Naive B cell (primary cell): ENCODE measurements around the gene TCF7L2. TPM values are rescaled to one million over a fixed set of nuclear protein-coding genes. Genes with fewer than 3 reads are reported as not detected.

ENCODE experiments used
- ATAC-seq, 2 donors: fragments of 150-1000 bp; cut with Tn5 transposase; 2 replicates each; pipeline ENCODE4 v1.10.0; 2021; ENCODE audit warnings: low read depth in 2 of 2, mild to moderate bottlenecking in 2 of 2, moderate library complexity in 2 of 2
- DNase-seq: peaks from one replicate; pipeline ENCODE4 v3.0.0; 2022
- H3K27ac Mint-ChIP-seq, 6 donors: one replicate each; pipeline ENCODE4 v1.8.0; 2020 to 2022; ENCODE audit warnings: mild to moderate bottlenecking in 6 of 6, mixed read lengths in 6 of 6, moderate library complexity in 5 of 6, inconsistent platforms in 2 of 6
- H3K27me3 Mint-ChIP-seq, 3 donors: one replicate each; pipeline ENCODE4 v1.8.0; 2021 to 2022; ENCODE audit warnings: mixed read lengths in 3 of 3, mild to moderate bottlenecking in 1 of 3
- H3K36me3 Mint-ChIP-seq, 2 donors: one replicate each; pipeline ENCODE4 v1.8.0; 2020 to 2022; ENCODE audit warnings: mixed read lengths in 2 of 2, inconsistent platforms in 1 of 2, mild to moderate bottlenecking in 1 of 2
- H3K4me1 Mint-ChIP-seq, 3 donors: one replicate each; pipeline ENCODE4 v1.8.0; 2020 to 2022; ENCODE audit warnings: mixed read lengths in 3 of 3, inconsistent platforms in 1 of 3, mild to moderate bottlenecking in 1 of 3, moderate library complexity in 1 of 3
- H3K4me3 Mint-ChIP-seq, 8 donors: one replicate each; pipeline ENCODE4 v1.8.0; 2020 to 2022; ENCODE audit warnings: mild to moderate bottlenecking in 8 of 8, mixed read lengths in 8 of 8, moderate library complexity in 8 of 8, inconsistent platforms in 2 of 8
- H3K9me3 Mint-ChIP-seq, 7 donors: one replicate each; pipeline ENCODE4 v1.8.0; 2020 to 2022; ENCODE audit warnings: mixed read lengths in 7 of 7, mild to moderate bottlenecking in 5 of 7, inconsistent platforms in 2 of 7, moderate library complexity in 1 of 7
- polyA plus RNA-seq, 6 donors: library from polyadenylated mRNA; unstranded; fragments of 300-500 nt; fragmentation: Illumina TruSeq; gene quantifications; one replicate each; pipeline ENCODE4 v1.2.3, GENCODE V29; 2021; ENCODE audit warnings: low read depth in 6 of 6

Gene TCF7L2
- polyA plus RNA-seq, 6 donors from 2014 or later: 0.30 TPM; not detected in 5

DNA sequence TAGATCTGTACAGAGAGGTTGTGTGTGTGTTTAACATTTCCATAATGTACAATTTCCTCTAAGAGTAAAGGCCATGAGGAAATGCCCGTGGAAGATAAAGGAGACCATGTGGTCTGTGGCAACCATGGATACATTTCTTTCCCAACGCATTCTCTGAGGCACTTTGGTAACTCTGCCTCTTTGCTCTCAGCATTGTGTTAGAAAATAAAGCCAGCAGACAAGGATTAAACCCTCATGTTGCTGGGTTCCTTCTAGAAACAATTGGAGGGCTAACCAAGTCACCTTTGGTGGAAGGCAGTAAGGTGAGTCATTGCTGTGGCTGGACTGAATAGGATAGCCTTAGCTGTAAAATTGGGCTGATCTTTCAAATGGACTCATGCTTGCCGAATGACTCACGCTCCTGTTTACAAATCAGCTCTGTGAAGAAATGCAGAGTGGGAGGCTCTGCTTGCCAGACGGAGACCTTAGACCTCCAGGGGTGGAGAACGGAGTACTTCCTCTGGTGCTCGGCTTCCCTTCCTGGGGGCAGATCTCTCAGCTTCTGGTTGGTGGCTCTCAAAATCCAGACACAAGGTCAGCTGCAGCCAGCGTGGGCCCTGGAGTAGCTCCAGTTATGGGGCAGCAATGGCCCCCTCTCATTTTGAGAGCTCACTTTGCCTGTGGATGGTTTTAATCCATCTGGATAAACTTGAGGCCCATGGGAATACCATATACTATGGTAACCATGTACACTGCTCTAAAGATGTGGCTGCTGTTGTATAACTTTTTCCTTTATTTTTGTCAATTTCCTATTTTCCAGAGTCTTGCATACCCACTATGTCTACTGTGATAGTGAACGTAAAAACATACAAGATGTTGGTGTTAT, 137.3 kb downstream of the TCF7L2 start:
- no peak for ATAC-seq
- Mint-ChIP-seq H3K27ac (no peak overlapping the region), H3K36me3 (no peaks in the 10 kb centered on the region), H3K4me3 (no peak overlapping the region), H3K4me1 (no peaks in the 10 kb centered on the region), H3K27me3 (no peaks in the 10 kb centered on the region), H3K9me3 (peaks cover 0 to 11% (median under 1%) of the 10 kb centered on the region in 7 donors)
- DNase-seq: no peak

- Mint-ChIP-seq H3K27ac (peak overlapping the region in 1 of 6 donors; percentile 39), H3K36me3 (peaks cover 5% of the 10 kb centered on the region in 2 donors), H3K27me3 (no peaks in the 10 kb centered on the region), H3K4me1 (peaks cover 0 to 2% (median 0%) of the 10 kb centered on the region in 3 donors), H3K4me3 (no peak overlapping the region), H3K9me3 (peaks cover 0 to 17% (median 3%) of the 10 kb centered on the region in 7 donors)
- ATAC-seq (no peak), DNase-seq (no peak)
Measured at GRCh38 chr10:113088194-113088593, 138.1 kb downstream of the TCF7L2 start.

DNA sequence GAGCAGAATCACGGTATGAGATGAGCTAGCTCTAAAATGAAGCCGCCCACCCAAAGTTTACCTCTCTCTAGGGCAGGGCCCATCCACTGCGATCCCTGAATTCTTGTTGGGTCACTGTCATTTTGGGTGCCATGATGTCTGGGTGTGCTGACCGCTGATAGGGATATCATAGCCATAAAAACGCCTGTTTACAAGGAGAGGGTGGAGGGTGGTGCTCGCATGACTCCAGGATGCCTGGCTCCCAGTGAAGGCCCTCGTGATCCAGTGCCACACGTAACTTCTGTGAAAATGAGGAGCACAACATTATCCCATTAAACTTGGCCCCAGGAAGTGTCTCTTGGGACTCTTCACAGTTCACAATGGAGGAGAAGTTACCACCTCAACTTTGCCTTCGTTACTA, 139.5 kb downstream of the TCF7L2 start:
- Mint-ChIP-seq H3K9me3 (peaks cover 3 to 30% (median 13%) of the 10 kb centered on the region in 7 donors), H3K4me1 (peaks cover 8 to 15% (median 10%) of the 10 kb centered on the region in 3 donors), H3K36me3 (peaks cover 11 to 12% of the 10 kb centered on the region in 2 donors), H3K4me3 (no peak overlapping the region), H3K27ac (no peak overlapping the region), H3K27me3 (no peaks in the 10 kb centered on the region)
- DNase-seq: no peak
- no peak for ATAC-seq

GRCh38 chr10:113091920-113092319, 141.9 kb downstream of the TCF7L2 start:
- Mint-ChIP-seq H3K4me3 (no peak overlapping the region), H3K4me1 (peaks cover 11 to 23% (median 23%) of the 10 kb centered on the region in 3 donors), H3K36me3 (peaks cover 11 to 12% of the 10 kb centered on the region in 2 donors), H3K27me3 (no peaks in the 10 kb centered on the region), H3K9me3 (peaks cover 3 to 31% (median 13%) of the 10 kb centered on the region in 7 donors), H3K27ac (no peak overlapping the region)
- DNase-seq (no peak), ATAC-seq (no peak)

DNA sequence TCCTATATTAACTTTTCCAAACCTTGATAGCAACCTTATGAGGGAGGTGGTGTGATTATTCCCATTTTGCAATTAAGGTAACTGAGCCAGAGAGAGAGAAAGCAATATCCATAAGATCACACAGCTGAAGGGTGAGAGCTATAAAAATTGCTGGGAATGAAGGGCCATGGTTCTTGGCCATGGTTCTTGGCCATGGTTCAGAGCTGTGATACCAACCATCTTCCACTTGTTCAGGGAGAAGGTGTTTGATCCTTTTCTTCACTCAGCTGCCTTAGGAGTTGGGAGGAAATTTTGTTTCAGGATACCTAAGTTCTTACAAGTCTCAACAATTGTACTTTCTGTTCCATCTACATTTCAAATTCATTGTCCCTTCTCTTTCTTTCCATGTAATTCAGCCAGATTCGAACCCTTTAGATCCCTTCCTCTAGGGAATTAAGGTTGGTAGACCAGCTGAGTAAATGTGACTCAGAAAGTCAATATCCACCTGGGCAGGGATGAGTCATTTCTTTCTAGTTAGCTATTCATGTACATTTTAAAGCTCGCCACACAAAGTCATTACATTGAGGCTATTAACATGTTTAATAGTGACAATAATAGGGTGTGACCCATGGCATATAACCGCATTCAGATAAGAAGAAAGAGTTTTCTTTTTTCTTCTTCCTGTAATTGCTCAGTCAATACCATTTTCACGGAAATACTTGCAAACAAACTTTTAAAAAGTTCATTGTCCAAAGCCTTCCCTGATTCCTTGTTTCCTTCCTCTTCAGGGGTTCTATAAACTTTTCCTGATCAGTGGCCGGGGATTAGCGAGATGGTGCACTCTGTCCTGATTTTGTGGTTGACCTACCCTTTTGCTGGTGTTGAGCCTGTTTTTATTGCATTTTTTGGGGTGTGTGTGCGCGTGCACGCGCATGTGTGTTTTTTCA, 143.4 kb downstream of the TCF7L2 start:
- DNase-seq (no peak), ATAC-seq (no peak)
- peak overlapping the region in 3 of 8 donors; percentile 32 to 43 (median 43) for H3K4me3 Mint-ChIP-seq
- H3K9me3 Mint-ChIP-seq: peaks cover 3 to 31% (median 13%) of the 10 kb centered on the region in 7 donors
- peaks cover 11 to 12% of the 10 kb centered on the region in 2 donors for H3K36me3 Mint-ChIP-seq
- H3K27me3 Mint-ChIP-seq: no peaks in the 10 kb centered on the region
- H3K27ac Mint-ChIP-seq: peak overlapping the region in 1 of 6 donors; percentile 83
- H3K4me1 Mint-ChIP-seq: peaks cover 11 to 23% (median 23%) of the 10 kb centered on the region in 3 donors

- Mint-ChIP-seq H3K27me3 (no peaks in the 10 kb centered on the region), H3K4me1 (peaks cover 11 to 23% (median 23%) of the 10 kb centered on the region in 3 donors), H3K9me3 (peaks cover 3 to 31% (median 13%) of the 10 kb centered on the region in 7 donors), H3K36me3 (peaks cover 11 to 12% of the 10 kb centered on the region in 2 donors), H3K4me3 (peak overlapping the region in 4 of 8 donors; percentile 5 to 43 (median 38)), H3K27ac (peak overlapping the region in 4 of 6 donors; percentile 1 to 83 (median 37))
- ATAC-seq: peak; percentile 88
- DNase-seq: peak; percentile 50
Measured at GRCh38 chr10:113094114-113094486, 144.1 kb downstream of the TCF7L2 start.

- Mint-ChIP-seq H3K9me3 (peaks cover 3 to 31% (median 13%) of the 10 kb centered on the region in 7 donors), H3K4me1 (peaks cover 11 to 23% (median 23%) of the 10 kb centered on the region in 3 donors), H3K36me3 (peaks cover 11 to 12% of the 10 kb centered on the region in 2 donors), H3K27ac (peak overlapping the region in 2 of 6 donors; percentile 32 to 47), H3K4me3 (no peak overlapping the region), H3K27me3 (no peaks in the 10 kb centered on the region)
- ATAC-seq (no peak), DNase-seq (no peak)
Measured at GRCh38 chr10:113095419-113096127, 145.5 kb downstream of the TCF7L2 start.

- H3K27ac Mint-ChIP-seq: peak overlapping the region in 2 of 6 donors; percentile 47 to 56
- H3K9me3 Mint-ChIP-seq: peaks cover 3 to 31% (median 13%) of the 10 kb centered on the region in 7 donors
- H3K4me1 Mint-ChIP-seq: peaks cover 11 to 23% (median 23%) of the 10 kb centered on the region in 3 donors
- no peak for ATAC-seq
- no peak for DNase-seq
- no peaks in the 10 kb centered on the region for H3K27me3 Mint-ChIP-seq
- H3K4me3 Mint-ChIP-seq: no peak overlapping the region
- peaks cover 11 to 12% of the 10 kb centered on the region in 2 donors for H3K36me3 Mint-ChIP-seq
Measured at GRCh38 chr10:113096128-113096996, 146.3 kb downstream of the TCF7L2 start.

- Mint-ChIP-seq H3K27ac (peak overlapping the region in 1 of 6 donors; percentile 66), H3K36me3 (peaks cover 11 to 12% of the 10 kb centered on the region in 2 donors), H3K9me3 (peaks cover 3 to 26% (median 13%) of the 10 kb centered on the region in 7 donors), H3K4me3 (no peak overlapping the region), H3K27me3 (no peaks in the 10 kb centered on the region), H3K4me1 (peaks cover 11 to 23% (median 23%) of the 10 kb centered on the region in 3 donors)
- ATAC-seq (no peak), DNase-seq (no peak)
Measured at GRCh38 chr10:113097036-113097435, 147.0 kb downstream of the TCF7L2 start.

GRCh38 chr10:113099431-113100183, 149.6 kb downstream of the TCF7L2 start:
- no peak for ATAC-seq
- Mint-ChIP-seq H3K9me3 (peaks cover 0 to 2% (median 0%) of the 10 kb centered on the region in 7 donors), H3K27ac (no peak overlapping the region), H3K4me3 (peak overlapping the region in 1 of 8 donors; percentile 54), H3K4me1 (peaks cover 2 to 12% (median 8%) of the 10 kb centered on the region in 3 donors), H3K27me3 (no peaks in the 10 kb centered on the region), H3K36me3 (no peaks in the 10 kb centered on the region)
- DNase-seq: no peak

- Mint-ChIP-seq H3K36me3 (no peaks in the 10 kb centered on the region), H3K4me1 (peaks cover 0 to 6% (median under 1%) of the 10 kb centered on the region in 3 donors), H3K27ac (no peak overlapping the region), H3K9me3 (no peaks in the 10 kb centered on the region), H3K27me3 (no peaks in the 10 kb centered on the region), H3K4me3 (no peak overlapping the region)
- DNase-seq (no peak), ATAC-seq (no peak)
Measured at GRCh38 chr10:113100281-113100680, 150.2 kb downstream of the TCF7L2 start.
